A673 (cell line): Measurements from ENCODE around the gene RAP1GAP.

ENCODE experiments used
- CTCF ChIP-seq: fragments of 300-800, 200-600 bp; sonication (generic); conservative IDR thresholded peaks from 2 replicates; pipeline ENCODE4 v1.5.1; 2017; ENCODE audit warnings: low read depth, mild to moderate bottlenecking, antibody characterized with exemption, low read length, moderate library complexity, mixed read lengths
- EZH2 ChIP-seq: fragments of 200-600 bp; sonication (generic); IDR thresholded peaks from 2 replicates; pipeline ENCODE4 v1.6.1; 2017; ENCODE audit warnings: borderline replicate concordance, low read depth, mild to moderate bottlenecking, mixed read lengths, antibody characterized with exemption, low read length; ENCODE audit not compliant: poor library complexity, severe bottlenecking

GRCh38 chr1:21691739-21692138 lies 22.6 kb upstream of the RAP1GAP start:
- TF ChIP-seq CTCF (no peak), EZH2 (no peak)
